GOT3 (cell line): Measurements from ENCODE around the gene DYNC1H1.

ENCODE experiments used
- DNase-seq: peaks from one replicate; lab custom pipeline; 2025; ENCODE audit warnings: mixed read lengths; lab: John Stamatoyannopoulos, UW

DYNC1H1 gene

DNA sequence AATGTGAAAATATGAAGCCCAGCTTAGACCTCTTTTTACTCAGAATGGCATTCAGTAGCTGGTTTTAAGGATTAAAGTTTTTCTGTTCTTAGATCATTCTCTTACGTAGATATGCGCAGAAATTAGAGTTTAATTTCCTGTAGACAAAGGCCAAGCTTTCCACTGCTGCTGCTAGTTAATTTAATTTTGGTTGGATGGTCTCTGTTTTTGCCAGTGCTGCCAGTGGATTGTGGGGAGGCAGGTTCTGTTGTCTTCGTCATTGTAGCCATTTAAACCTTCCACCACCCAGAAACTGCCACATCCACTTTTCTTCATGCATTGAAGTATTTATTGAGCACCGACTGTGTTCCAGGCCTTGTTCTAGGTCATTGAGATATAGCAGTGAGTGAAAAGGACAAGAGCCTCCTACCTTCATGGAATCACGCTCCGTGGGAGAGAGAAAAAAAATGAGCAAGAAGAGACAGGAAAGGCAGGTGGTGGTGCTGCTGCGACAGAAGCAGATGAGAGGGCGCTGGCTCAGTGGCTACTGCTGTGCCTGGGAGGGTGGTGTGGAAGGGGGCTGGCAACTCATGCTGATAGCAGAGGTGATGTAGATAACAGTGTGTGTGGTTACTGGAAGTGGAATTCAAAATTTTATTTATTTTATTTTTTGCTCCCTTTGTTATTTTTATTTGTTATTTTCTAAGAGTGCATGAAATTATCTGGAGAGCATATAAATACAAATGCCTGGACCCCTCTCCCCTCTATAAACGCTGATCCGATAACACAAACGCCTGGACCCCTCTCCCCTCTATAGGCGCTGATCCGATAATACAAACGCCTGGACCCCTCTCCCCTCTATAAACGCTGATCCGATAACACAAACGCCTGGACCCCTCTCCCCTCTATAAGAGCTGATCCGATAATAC lies 33.3 kb downstream of the DYNC1H1 start:
- no peak for DNase-seq

DNA sequence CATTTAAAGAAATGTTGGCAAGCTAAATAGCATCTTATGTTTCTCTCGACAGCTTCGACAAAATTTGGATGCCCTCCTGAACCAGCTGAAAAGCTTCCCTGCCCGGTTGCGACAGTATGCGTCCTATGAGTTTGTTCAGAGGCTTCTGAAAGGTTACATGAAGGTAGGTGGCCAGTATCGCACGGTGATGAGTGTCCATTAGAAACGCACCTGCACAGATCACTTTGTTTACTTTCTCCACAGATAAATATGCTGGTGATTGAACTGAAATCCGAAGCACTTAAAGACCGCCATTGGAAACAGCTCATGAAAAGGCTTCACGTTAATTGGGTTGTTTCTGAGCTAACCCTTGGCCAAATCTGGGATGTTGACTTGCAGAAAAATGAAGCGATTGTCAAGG lies 36.5 kb downstream of the DYNC1H1 start:
- DNase-seq, result no peak

DNA sequence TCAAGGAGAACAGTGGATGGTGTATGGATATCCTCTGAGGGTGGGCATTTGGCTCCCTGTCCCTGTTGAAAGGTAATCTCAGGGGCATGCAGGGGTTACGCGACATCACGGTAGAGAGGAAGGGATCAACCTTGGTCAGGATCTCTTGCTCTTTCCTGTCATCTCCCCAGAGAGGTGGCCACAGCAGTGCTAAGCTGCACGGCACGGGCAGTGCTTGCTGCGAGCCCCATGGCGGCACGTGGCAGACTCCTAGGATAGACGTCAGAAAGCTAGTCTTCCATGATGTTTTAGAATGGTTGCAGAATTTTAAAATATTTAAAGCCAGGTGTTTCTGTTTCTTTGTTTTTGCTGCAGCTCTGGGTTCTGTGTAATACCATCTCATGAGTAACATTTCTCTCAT lies 41.0 kb downstream of the DYNC1H1 start:
- DNase-seq, result no peak

DNA sequence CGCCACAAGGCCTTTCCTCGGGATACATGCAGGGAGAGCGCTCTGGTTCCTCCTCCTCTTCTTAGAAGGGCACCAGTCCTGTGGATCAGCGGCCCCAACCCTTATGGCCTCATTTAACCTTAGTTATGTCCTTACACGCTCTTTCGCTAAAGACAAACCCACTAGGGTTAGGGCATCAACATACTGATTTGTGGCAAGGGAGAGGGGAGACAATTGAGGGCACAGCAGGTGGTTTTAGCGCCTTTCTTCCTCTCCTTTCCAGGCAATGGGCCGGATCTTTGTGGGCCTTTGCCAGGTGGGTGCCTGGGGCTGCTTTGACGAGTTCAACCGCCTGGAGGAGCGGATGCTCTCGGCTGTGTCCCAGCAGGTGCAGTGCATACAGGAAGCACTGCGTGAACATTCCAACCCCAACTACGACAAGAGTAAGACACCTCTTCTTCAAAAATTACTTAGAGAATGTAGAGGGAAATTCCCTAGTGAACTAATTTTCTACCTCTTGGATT lies 43.6 kb downstream of the DYNC1H1 start:
- no peak for DNase-seq

DNA sequence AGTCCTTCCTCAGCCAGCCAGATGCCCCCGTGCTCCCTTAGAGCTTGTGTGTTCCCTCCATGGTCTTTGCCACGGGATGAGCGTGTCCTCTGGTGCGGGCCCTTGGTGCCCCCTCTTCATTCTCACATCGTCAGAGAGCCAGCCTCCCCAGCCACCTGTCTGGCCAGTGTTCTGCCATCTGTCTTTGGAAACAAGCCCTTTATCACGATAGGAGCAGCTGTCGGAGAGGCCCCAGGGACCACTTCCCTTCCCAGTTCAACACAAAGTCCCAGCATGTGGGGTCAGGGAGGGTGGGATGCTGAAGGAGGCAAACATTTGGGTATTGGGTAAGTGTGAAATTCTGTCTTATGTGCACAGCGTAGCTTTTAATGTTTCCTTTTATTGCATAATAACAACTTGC lies 44.5 kb downstream of the DYNC1H1 start:
- no peak for DNase-seq

DNA sequence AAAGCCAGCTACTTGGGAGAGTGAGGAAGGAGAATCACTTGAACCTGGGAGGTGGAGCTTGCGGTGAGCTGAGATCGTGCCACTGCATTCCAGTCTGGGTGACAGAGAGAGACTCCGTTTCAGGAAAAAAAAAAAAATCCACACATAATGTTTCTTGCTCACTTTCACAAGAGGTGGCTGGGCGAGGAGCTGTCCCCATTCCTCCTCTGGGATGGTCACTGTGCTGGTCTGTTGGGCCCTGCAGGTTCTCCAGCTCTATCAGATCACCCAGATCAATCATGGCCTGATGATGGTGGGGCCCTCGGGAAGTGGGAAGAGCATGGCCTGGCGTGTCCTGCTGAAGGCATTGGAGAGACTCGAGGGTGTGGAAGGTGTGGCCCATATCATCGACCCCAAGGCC lies 47.3 kb downstream of the DYNC1H1 start:
- DNase-seq, result no peak

DNA sequence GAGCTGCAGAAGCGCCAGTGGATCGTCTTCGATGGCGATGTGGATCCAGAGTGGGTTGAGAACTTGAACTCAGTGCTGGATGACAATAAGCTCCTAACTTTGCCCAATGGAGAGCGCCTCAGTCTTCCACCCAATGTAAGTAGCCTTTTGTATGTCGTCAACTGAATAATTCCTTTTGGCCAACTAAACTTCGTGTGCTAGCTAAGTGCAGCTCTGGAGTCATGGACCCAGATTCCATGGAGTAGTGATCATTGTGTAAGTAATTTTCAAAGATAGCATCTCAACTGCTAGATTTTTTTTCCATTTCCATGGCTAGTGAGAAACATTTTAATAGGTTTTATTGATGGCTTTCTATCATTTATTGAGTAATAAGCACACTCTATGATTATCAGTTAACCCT lies 48.0 kb downstream of the DYNC1H1 start:
- no peak for DNase-seq

DNA sequence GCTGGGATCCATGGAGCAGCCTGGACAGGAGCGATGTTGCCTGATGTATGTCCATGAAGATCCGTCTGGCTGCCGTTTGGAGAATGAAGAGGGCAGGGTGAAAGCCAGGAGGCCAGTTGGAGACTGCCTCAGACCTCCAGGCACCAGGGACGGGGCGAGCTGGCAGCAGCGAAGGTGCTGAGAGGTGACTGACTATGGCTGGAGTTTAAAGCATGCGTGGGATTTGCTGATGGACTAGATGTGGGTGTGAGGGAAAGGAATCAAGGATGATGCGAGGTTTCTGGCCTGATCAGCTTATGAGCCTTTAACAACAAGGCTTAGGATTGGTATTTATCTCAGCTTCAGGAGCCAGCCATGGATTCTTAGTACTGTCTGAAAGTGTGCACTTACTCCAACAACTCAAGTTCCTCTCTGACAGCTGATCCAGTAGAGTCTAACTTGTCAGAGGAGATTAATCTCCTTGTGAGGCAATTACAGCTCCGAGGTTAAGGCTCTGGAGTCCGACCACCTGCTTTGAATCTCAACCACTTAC lies 49.4 kb downstream of the DYNC1H1 start:
- no peak for DNase-seq

DNA sequence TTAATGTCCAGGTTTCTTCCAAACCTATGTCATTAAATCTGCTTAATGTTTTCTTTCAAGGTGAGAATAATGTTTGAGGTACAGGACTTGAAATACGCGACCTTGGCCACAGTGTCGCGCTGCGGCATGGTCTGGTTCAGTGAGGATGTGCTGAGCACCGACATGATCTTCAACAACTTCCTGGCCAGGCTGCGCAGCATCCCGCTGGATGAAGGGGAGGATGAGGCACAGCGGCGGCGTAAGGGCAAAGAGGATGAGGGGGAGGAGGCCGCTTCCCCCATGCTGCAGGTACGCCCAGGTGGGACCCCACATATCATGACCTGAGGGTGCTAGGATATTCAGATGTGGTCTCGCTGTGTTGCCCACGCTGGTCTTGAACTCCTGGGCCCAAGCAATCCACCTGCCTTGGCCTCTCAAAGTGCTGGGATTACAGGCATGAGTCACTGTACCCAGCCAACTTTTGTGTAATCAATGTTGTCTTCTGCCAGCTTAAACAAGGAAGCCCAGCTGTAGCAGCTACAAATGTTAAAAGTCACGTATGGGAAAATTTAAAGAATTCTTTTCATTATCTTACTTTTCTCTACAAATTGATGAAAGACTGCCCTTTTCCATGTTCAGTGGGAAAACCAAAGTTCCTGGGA lies 50.8 kb downstream of the DYNC1H1 start:
- no peak for DNase-seq

DNA sequence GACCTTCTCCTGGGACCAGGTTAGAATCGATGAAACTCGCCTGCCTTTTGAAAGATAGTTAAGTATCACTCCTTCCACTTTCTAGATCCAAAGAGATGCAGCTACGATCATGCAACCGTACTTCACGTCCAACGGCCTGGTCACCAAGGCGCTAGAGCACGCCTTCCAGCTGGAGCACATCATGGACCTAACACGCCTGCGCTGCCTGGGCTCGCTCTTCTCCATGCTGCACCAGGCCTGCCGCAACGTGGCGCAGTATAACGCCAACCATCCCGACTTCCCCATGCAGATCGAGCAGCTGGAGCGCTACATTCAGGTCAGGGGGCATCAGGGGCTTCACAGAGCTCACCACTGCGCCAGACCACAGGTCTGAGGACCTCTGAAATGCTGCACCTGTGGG lies 51.4 kb downstream of the DYNC1H1 start:
- no peak for DNase-seq

DNA sequence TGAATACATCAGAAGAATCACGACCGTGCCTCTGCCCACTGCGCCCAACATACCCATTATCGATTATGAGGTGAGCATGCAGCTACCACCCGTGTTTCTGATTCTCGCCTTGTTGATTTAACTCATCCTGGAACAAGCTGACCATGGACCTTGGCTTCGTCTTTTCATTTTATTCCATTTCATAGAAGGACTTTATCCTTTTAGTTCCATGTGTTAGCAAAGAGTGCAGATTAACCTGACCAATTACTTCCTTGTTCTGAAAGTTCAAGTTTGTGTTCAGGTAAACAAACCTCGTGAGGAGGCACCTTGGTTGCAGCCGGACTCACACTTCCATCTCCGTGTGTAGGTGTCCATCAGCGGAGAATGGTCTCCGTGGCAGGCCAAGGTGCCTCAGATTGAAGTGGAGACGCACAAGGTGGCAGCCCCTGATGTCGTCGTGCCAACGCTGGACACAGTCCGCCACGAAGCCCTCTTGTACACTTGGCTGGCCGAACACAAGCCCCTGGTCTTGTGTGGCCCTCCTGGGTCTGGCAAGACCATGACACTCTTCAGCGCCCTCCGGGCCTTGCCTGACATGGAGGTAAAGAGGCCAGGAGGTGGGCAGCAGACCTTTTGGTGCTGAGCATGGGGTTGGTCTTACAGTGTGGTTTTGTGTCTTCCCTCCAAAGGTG lies 52.2 kb downstream of the DYNC1H1 start:
- DNase-seq, result no peak

DNA sequence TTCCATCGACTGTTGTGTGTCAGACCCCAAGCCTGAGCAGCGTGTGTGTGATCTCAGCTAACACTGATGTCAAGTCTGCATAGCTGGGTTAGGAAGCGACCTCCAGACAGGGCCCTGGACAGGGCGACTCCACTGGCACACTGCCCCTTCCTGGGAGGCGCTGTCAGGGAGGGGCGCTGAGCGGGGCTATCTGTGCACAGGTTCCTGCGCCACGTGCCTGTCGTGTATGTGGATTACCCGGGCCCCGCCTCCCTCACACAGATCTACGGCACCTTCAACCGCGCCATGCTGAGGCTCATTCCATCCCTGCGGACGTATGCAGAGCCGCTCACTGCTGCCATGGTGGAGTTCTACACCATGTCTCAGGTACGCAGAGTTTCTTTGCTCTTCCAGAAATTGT lies 53.9 kb downstream of the DYNC1H1 start:
- no peak for DNase-seq

DNA sequence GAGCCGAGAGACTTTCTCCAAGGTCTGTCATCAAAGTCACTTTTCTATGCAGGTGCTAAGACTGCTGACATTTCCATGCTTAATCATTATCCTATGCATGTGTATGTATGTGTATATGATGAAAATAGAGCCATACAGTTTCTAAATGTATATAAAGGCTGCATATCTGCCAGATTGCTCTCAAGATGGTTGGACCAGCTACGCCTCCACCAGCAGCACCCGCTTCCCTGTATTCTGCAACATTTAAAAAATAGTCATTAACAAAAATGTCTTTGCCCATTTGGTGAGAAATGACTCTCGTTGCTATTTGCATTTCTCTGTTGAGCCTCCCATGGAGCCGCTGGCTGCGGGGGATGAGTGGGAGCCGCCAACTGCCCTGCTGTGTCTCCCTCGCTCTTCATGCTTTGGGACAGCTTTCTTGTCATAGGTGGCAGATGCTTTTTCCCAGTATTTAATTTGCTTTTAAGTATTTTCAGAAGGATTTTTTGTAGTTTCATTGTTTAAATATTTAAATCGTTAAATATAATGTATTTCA lies 54.7 kb downstream of the DYNC1H1 start:
- no peak for DNase-seq

DNA sequence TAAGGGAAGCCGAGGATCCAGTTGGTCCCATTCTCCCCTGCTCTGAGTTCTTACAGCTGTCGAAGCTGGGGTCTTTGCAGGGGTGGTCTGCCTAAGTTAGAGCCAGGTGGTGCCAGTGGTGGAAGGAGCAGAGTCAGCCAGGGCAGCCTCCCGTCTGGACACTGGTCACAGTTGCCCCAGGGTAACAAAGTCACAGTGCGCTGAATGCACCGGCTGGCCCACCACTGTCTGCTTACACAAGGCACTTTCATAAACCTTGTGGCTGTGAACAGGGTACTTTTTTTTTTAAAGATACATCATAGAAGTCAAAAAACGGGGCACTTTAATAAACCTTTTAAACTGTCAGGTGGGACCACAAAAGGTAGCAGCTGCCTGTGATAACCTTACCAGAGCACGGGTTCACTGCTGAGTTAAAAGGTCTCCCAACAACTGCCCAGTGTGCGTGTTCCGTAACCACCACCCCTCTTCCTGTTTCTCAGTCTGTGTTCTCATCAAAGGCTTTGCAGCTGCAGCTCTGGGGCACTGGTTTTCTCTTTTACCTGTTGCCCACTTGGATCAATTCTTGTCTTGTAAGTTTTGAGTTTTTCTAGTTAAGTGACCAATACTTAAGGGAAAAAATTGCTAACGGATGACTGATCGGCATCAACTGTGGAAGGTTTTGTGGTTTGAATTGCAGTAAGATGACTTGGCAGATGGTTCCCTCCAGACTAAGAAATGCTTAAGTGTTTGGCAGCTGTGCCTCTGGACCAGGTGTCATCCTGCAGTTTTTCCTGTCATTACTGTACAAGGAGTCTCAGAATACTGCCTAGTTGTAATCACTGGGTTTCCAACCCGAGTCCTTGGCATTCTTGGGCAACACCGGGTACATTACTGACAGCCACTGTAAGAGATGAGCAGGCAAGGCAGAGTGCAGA lies 55.9 kb downstream of the DYNC1H1 start:
- no peak for DNase-seq

DNA sequence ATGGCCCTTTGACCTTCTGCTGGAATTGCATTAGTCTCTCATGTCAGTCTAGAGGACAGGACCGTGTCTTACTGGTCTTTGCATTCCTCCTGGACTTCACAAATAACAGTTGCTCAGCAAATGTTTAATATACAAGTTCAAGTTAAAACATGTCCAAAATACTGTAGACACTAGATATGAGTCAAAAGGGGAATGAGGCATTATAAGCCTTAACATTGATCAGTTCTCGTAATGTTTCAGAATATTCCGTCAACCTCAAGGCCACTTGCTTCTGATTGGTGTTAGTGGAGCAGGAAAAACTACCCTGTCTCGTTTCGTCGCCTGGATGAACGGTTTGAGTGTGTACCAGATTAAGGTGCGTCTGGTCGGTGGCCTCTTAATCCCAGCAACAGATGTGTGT lies 62.6 kb downstream of the DYNC1H1 start:
- DNase-seq, result no peak

DNA sequence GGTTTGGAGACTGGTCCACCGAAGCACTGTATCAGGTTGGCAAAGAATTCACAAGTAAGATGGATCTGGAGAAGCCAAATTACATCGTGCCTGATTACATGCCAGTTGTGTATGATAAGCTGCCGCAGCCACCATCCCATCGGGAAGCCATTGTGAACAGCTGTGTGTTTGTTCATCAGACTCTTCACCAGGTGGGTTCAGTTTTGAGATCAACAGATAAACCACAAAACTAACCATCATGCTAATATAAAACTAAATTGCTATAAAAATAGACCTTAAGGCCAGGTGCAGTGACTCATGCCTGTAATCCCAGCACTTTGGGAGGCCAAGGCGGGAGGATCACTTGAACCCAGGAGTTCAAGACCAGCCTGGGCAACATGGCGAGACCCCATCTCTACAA lies 63.6 kb downstream of the DYNC1H1 start:
- DNase-seq, result no peak

DNA sequence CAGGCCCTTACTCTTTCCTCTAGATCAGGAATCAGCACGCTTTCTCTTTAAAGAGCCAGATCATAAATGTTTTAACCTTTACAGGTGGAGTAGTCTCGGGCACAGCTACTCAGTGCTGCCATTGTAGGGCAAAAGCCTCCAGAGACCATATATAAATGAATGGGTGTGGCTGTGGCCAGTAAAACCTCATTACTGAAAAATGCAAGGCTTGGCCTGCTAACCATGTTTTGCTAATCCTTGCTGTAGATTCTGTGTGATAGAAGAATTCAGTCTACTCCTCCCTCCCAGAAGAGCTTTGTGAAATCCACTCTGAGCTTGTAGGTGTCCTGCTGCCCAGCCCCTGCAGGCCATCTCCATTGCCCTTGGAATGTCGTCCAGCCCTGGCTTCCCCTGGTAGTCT lies 64.4 kb downstream of the DYNC1H1 start:
- DNase-seq, result no peak

DNA sequence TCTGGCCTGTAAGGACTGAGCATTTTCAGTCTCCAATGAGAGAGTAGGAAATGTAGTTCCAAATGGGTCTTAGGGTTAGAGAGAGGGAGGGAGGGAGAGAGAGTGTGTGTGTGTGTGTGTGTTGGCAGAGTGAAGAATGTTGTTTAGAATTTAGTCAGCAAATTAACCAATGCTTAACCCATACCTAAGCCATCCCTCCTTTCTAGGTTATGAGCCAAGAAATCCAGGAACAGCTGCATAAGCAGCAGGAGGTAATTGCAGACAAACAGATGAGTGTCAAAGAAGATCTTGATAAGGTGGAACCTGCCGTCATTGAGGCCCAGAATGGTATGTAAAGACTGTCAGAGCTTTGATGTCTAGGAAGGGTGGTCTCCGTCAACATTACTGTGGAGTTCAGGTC lies 65.6 kb downstream of the DYNC1H1 start:
- no peak for DNase-seq

DNA sequence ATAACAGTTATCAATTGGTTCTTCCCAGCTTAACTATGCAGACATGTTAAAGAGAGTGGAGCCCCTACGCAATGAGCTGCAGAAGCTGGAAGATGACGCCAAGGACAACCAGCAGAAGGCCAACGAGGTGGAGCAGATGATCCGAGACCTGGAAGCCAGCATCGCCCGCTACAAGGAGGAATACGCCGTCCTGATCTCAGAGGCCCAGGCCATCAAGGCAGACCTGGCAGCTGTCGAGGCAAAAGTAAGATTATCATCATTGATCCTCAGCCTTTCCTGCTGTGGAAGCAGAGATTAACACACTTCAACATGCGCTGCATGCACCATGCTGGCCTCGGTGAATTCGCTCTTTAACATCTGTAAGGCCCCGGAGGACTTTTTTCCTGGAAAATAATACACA lies 68.9 kb downstream of the DYNC1H1 start:
- no peak for DNase-seq

DNA sequence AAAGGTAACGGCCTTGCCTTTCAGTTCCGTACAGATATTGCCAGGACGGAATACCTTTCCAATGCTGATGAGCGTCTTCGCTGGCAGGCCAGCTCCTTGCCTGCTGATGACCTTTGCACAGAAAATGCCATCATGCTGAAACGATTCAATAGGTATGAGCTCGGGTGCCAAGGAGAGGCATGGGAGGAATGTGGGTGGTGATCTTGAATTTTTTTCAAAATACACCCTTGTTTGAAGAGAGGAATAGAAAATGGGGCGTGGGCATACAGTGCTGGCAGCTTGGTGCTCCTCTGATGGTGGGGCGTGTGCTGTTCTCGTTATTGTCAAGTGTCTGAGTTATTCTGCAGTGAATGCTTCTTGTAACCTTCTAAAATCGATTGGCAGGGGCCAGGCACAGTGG lies 69.9 kb downstream of the DYNC1H1 start:
- no peak for DNase-seq

DNA sequence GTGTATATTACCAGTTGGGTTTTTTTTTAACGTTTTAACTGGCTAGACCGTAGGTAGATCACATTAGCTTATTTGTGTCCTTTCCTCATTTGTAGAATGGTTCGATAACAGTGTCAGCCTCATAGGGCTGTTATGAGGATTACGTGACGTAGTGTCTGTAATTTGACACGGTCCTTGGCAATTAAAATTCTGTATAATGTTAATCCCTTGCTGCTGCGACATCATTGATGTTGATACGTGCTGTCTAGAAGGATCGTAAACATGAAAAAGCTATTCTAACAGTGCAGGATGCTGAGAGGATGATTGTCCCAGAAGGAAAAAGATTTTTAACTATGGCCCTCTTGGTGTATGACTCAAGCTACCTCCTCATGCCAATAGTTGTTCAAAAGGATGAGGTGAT lies 71.5 kb downstream of the DYNC1H1 start:
- DNase-seq, result no peak
